MM.1S (cell line): Measurements from ENCODE around the gene SPIN4.

Experiments
- DNase-seq: peaks from one replicate; pipeline ENCODE4 v3.0.0-alpha.2; 2015
- H2AFZ ChIP-seq: fragments of 300-600 bp; sonication (generic); 2 replicates; pipeline ENCODE4 v1.6.0; 2016; ENCODE audit warnings: antibody characterized with exemption, low read length
- H3F3A ChIP-seq: fragments of 300-600 bp; sonication (generic); 2 replicates; pipeline ENCODE4 v1.6.1; 2016; ENCODE audit warnings: mild to moderate bottlenecking, antibody characterized with exemption, low read length, moderate library complexity, mixed read lengths; ENCODE audit not compliant: insufficient read depth
- H3K27ac ChIP-seq: fragments of 300-600 bp; sonication (generic); 2 replicates; pipeline ENCODE4 v1.5.1; 2016; ENCODE audit warnings: mild to moderate bottlenecking, low read length
- H3K27me3 ChIP-seq: fragments of 300-600 bp; sonication (generic); replicated peaks from 2 replicates; pipeline ENCODE4 v1.6.0; 2016; ENCODE audit warnings: low read length; ENCODE audit not compliant: insufficient read depth
- H3K36me3 ChIP-seq: fragments of 300-600 bp; sonication (generic); replicated peaks from 2 replicates; pipeline ENCODE4 v1.6.1; 2016; ENCODE audit warnings: mild to moderate bottlenecking, low read length, mixed read lengths; ENCODE audit not compliant: insufficient read depth
- H3K4me1 ChIP-seq: fragments of 300-600 bp; sonication (generic); 2 replicates; pipeline ENCODE4 v1.6.1; 2016; ENCODE audit warnings: low read length, mixed read lengths
- H3K4me2 ChIP-seq: fragments of 300-600 bp; sonication (generic); 2 replicates; pipeline ENCODE4 v1.6.0; 2016; ENCODE audit warnings: low read depth, low read length
- H3K4me3 ChIP-seq: fragments of 300-600 bp; sonication (generic); 2 replicates; pipeline ENCODE4 v1.5.1; 2016; ENCODE audit warnings: low read length, mixed read lengths
- H3K79me2 ChIP-seq: fragments of 300-600 bp; sonication (generic); 2 replicates; pipeline ENCODE4 v1.6.1; 2016; ENCODE audit warnings: mixed run types, low read length, mixed read lengths
- H3K9ac ChIP-seq: fragments of 300-600 bp; sonication (generic); 2 replicates; pipeline ENCODE4 v1.6.1; 2016; ENCODE audit warnings: low read length, mixed read lengths
- H3K9me2 ChIP-seq: fragments of 300-600 bp; sonication (generic); replicated peaks from 2 replicates; pipeline ENCODE4 v1.6.1; 2016; ENCODE audit warnings: mild to moderate bottlenecking, low read length, mixed read lengths; ENCODE audit not compliant: insufficient read depth
- H3K9me3 ChIP-seq: fragments of 300-600 bp; sonication (generic); replicated peaks from 2 replicates; pipeline ENCODE4 v1.6.1; 2016; ENCODE audit warnings: mild to moderate bottlenecking, low read length, mixed read lengths; ENCODE audit not compliant: insufficient read depth
- H4K20me1 ChIP-seq: fragments of 300-600 bp; sonication (generic); 2 replicates; pipeline ENCODE4 v1.6.1; 2016; ENCODE audit warnings: mild to moderate bottlenecking, low read length, moderate library complexity, mixed read lengths; ENCODE audit not compliant: insufficient read depth
- CTCF ChIP-seq: fragments of 300-600 bp; sonication (generic); IDR thresholded peaks from 2 replicates; pipeline ENCODE4 v1.5.1; 2016; ENCODE audit warnings: antibody characterized with exemption, low read length, mixed read lengths
- EZH2 ChIP-seq: fragments of 300-600 bp; sonication (generic); optimal IDR thresholded peaks from 2 replicates; pipeline ENCODE3; 2017; ENCODE audit warnings: low read depth, mild to moderate bottlenecking, antibody characterized with exemption, low read length, mixed read lengths
- EZH2phosphoT487 ChIP-seq: fragments of 300-600 bp; sonication (generic); IDR thresholded peaks from 2 replicates; pipeline ENCODE4 v1.6.1; 2018; ENCODE audit warnings: antibody characterized with exemption, low read length

SPIN4 gene

GRCh38 chrX:63361494-63361893 is 10.4 kb upstream of the SPIN4 start:
- Histone ChIP-seq H3K4me3 (no peak overlapping the region), H3F3A (no peaks in the 10 kb centered on the region), H3K9ac (no peak overlapping the region), H3K4me2 (no peak overlapping the region), H3K4me1 (no peaks in the 10 kb centered on the region), H3K79me2 (no peaks in the 10 kb centered on the region), H3K27ac (no peak overlapping the region), H3K9me3 (no peaks in the 10 kb centered on the region), H3K36me3 (no peaks in the 10 kb centered on the region), H4K20me1 (no peaks in the 10 kb centered on the region), H3K27me3 (no peaks in the 10 kb centered on the region), H3K9me2 (no peaks in the 10 kb centered on the region), H2AFZ (no peak overlapping the region)
- no peak for DNase-seq
- TF ChIP-seq EZH2phosphoT487 = no peak
- no peak for TF ChIP-seq CTCF
- no peak for TF ChIP-seq EZH2

- Histone ChIP-seq H3F3A (no peaks in the 10 kb centered on the region), H3K27me3 (no peaks in the 10 kb centered on the region), H3K27ac (no peak overlapping the region), H3K4me3 (no peak overlapping the region), H3K9me2 (no peaks in the 10 kb centered on the region), H3K9ac (no peak overlapping the region), H3K4me1 (no peaks in the 10 kb centered on the region), H4K20me1 (no peaks in the 10 kb centered on the region), H3K9me3 (no peaks in the 10 kb centered on the region), H3K4me2 (no peak overlapping the region), H3K79me2 (0 out of 2 replicates have a peak, but pooled peaks cover 6% of the 10 kb centered on the region), H3K36me3 (no peaks in the 10 kb centered on the region), H2AFZ (no peak overlapping the region)
- TF ChIP-seq EZH2 = no peak
- no peak for TF ChIP-seq CTCF
- TF ChIP-seq EZH2phosphoT487 = no peak
- no peak for DNase-seq
Observed at GRCh38 chrX:63354484-63354883, 3.4 kb upstream of the SPIN4 start.

- H4K20me1 ChIP-seq = no peaks in the 10 kb centered on the region
Observed at GRCh38 chrX:63350465-63350877, 661 bp downstream of the SPIN4 start.

More at GRCh38 chrX:63350465-63350877, 661 bp downstream of the SPIN4 start:
- Histone ChIP-seq H2AFZ (peak overlapping the region; percentile 80), H3K9ac (peak overlapping the region; percentile 76), H3K9me2 (no peaks in the 10 kb centered on the region), H3K4me3 (peak overlapping the region; percentile 75), H3K36me3 (no peaks in the 10 kb centered on the region), H3K79me2 (0 out of 2 replicates have a peak, but pooled peaks cover 6% of the 10 kb centered on the region), H3K4me2 (peak overlapping the region; percentile 67), H3K27ac (peak overlapping the region; percentile 77; the same call in 1 of the 2 replicates), H3K4me1 (no peaks in the 10 kb centered on the region), H3F3A (no peaks in the 10 kb centered on the region), H3K27me3 (no peaks in the 10 kb centered on the region), H3K9me3 (no peaks in the 10 kb centered on the region; the same call in 1 of the 2 replicates)
- no peak for TF ChIP-seq CTCF
- no peak for TF ChIP-seq EZH2phosphoT487
- TF ChIP-seq EZH2 = no peak
- peak; percentile 13 for DNase-seq
